ENCODE data around the gene CACNA1D.

Gene CACNA1D

DNA sequence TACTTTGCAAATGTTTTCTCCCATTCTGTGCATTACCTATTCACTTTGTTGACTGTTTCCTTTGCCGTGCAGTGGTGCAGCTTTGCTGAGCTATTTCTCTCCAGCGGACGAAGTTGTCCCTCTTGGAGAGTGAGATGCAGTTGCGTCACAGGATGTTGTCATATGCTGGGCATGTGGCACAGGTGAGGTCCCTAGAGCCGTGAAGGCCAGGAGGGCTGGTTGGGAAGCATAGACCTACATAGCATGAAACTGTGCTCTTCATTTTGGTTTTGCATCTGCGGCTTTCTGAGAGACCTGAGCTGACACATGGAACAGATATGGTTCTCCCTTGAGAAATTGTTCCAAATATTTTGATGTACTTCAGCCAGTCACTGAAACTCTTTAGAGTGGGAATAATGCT is 108.5 kb downstream of the CACNA1D start:
- DNase-seq (ENCODE audit: insufficient read length) = no peak
- TF ChIP-seq TAF1 (IDR thresholded peaks at IDR 0.05; ENCODE audit: borderline replicate concordance, low read depth, low read length) (no peak), POLR2AphosphoS5 (IDR thresholded peaks at IDR 0.05; ENCODE audit: low read depth, low read length) (no peak), POLR2A (IDR thresholded peaks at IDR 0.05; ENCODE audit: low read depth, low read length) (no peak)
- FAIRE-seq = no peak

DNA sequence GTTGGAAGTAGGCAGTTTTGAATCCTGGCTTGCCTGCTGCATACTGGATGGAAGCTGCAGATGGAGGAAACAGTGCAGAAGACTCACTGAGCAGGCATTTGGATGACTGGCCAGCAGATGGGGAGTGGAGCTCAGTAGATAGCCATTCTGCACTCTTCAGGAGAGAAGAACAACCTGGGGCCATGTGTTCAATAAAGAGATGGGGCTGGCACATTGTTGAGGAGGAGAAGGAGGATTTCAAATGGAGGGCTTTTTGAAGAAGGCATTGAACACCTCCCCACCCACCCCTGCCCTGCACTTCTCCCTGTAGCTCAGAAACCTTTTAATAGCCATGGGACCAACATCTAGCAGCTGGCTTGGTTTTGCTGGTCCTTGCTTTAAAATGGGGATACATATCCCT is 109.8 kb downstream of the CACNA1D start:
- DNase-seq (ENCODE audit: insufficient read length) (no peak), FAIRE-seq (no peak)
- no peak for TF ChIP-seq TAF1 (IDR thresholded peaks at IDR 0.05; ENCODE audit: borderline replicate concordance, low read depth, low read length)
- TF ChIP-seq POLR2AphosphoS5 (IDR thresholded peaks at IDR 0.05; ENCODE audit: low read depth, low read length) = no peak
- TF ChIP-seq POLR2A (IDR thresholded peaks at IDR 0.05; ENCODE audit: low read depth, low read length) = no peak

- TF ChIP-seq POLR2AphosphoS5 (IDR thresholded peaks at IDR 0.05; ENCODE audit: low read depth, low read length) (no peak), POLR2A (IDR thresholded peaks at IDR 0.05; ENCODE audit: low read depth, low read length) (no peak), TAF1 (IDR thresholded peaks at IDR 0.05; ENCODE audit: borderline replicate concordance, low read depth, low read length) (no peak)
- FAIRE-seq (no peak), DNase-seq (ENCODE audit: insufficient read length) (no peak)
Observed at GRCh38 chr3:53606793-53607192, 112.4 kb downstream of the CACNA1D start.

DNA sequence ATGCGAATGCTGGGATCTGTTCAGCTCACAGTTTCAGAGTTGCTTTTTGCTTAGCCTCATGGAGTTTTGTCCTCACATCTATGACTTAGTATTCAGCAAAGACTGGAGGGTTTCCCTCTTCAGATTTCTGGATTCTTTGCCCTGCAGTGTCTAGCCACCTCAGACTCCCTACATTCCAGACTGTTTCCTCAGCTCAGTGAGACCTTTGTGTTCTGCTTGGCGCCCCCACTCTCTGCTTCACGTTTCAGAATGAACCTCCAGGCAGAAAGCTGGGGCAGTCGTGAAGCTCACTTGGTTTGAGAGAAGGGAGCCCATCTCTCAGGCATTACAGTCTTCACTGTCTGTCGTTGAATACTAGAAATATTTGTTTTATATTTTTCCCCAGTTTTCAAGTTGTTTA is 118.1 kb downstream of the CACNA1D start:
- FAIRE-seq (no peak), DNase-seq (ENCODE audit: insufficient read length) (no peak)
- no peak for TF ChIP-seq TAF1 (IDR thresholded peaks at IDR 0.05; ENCODE audit: borderline replicate concordance, low read depth, low read length)
- TF ChIP-seq POLR2AphosphoS5 (IDR thresholded peaks at IDR 0.05; ENCODE audit: low read depth, low read length) = no peak
- TF ChIP-seq POLR2A (IDR thresholded peaks at IDR 0.05; ENCODE audit: low read depth, low read length) = no peak

- no peak for DNase-seq (ENCODE audit: insufficient read length)
- FAIRE-seq = no peak
- TF ChIP-seq POLR2A (IDR thresholded peaks at IDR 0.05; ENCODE audit: low read depth, low read length) (no peak), TAF1 (IDR thresholded peaks at IDR 0.05; ENCODE audit: borderline replicate concordance, low read depth, low read length) (no peak), POLR2AphosphoS5 (IDR thresholded peaks at IDR 0.05; ENCODE audit: low read depth, low read length) (no peak)
Observed at GRCh38 chr3:53613125-53613524, 118.7 kb downstream of the CACNA1D start.

DNA sequence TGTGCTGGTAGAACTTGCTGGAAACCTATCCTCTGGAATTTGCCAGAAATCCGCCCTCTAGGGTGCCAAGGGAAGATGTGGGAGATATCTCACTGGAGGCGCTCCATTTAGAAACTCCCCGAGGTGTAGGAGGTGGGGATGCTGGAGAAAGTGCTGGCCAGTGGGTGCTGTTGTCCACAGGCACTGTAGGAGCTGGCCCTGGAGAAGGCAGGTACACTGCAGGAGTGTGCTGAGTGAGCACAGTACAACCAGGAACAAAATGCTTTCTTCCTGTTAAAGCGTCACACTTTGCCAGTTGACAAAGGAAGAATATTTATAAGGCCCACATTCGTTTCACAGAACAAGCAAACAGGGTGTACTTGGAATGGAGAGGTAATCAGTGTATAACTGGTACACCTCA is 119.9 kb downstream of the CACNA1D start:
- no peak for DNase-seq (ENCODE audit: insufficient read length)
- FAIRE-seq = no peak
- no peak for TF ChIP-seq TAF1 (IDR thresholded peaks at IDR 0.05; ENCODE audit: borderline replicate concordance, low read depth, low read length)
- no peak for TF ChIP-seq POLR2A (IDR thresholded peaks at IDR 0.05; ENCODE audit: low read depth, low read length)
- no peak for TF ChIP-seq POLR2AphosphoS5 (IDR thresholded peaks at IDR 0.05; ENCODE audit: low read depth, low read length)

GRCh38 chr3:53616321-53616720 is 121.9 kb downstream of the CACNA1D start:
- FAIRE-seq = no peak
- no peak for TF ChIP-seq POLR2AphosphoS5 (IDR thresholded peaks at IDR 0.05; ENCODE audit: low read depth, low read length)

GRCh38 chr3:53616971-53617892 is 122.8 kb downstream of the CACNA1D start:
- DNase-seq (ENCODE audit: insufficient read length) = no peak
- FAIRE-seq = no peak
- TF ChIP-seq POLR2A (IDR thresholded peaks at IDR 0.05; ENCODE audit: low read depth, low read length) (no peak), POLR2AphosphoS5 (IDR thresholded peaks at IDR 0.05; ENCODE audit: low read depth, low read length) (no peak), TAF1 (IDR thresholded peaks at IDR 0.05; ENCODE audit: borderline replicate concordance, low read depth, low read length) (no peak)

More at GRCh38 chr3:53616321-53616720, 121.9 kb downstream of the CACNA1D start:
- DNase-seq (ENCODE audit: insufficient read length) = no peak

GRCh38 chr3:53617893-53618523 is 123.6 kb downstream of the CACNA1D start:
- DNase-seq (ENCODE audit: insufficient read length) (no peak), FAIRE-seq (no peak)
- TF ChIP-seq TAF1 (IDR thresholded peaks at IDR 0.05; ENCODE audit: borderline replicate concordance, low read depth, low read length) (no peak), POLR2A (IDR thresholded peaks at IDR 0.05; ENCODE audit: low read depth, low read length) (no peak), POLR2AphosphoS5 (IDR thresholded peaks at IDR 0.05; ENCODE audit: low read depth, low read length) (no peak)

GRCh38 chr3:53618524-53618906 is 124.1 kb downstream of the CACNA1D start:
- DNase-seq (ENCODE audit: insufficient read length) (no peak), FAIRE-seq (no peak)
- no peak for TF ChIP-seq POLR2A (IDR thresholded peaks at IDR 0.05; ENCODE audit: low read depth, low read length)
- TF ChIP-seq POLR2AphosphoS5 (IDR thresholded peaks at IDR 0.05; ENCODE audit: low read depth, low read length) = no peak

GRCh38 chr3:53618936-53619335 is 124.5 kb downstream of the CACNA1D start:
- DNase-seq (ENCODE audit: insufficient read length) (no peak), FAIRE-seq (no peak)
- TF ChIP-seq POLR2A (IDR thresholded peaks at IDR 0.05; ENCODE audit: low read depth, low read length) (no peak), POLR2AphosphoS5 (IDR thresholded peaks at IDR 0.05; ENCODE audit: low read depth, low read length) (no peak), TAF1 (IDR thresholded peaks at IDR 0.05; ENCODE audit: borderline replicate concordance, low read depth, low read length) (no peak)

Data from GM12892 (cell line).